K562 (cell line): ENCODE measurements around the gene MITF. TPM values are rescaled to one million over a fixed set of nuclear protein-coding genes. Genes with fewer than 3 reads are reported as not detected.

Source experiments
- ARID2 ChIP-seq: fragments of 450-650 bp; IDR thresholded peaks from 2 replicates; pipeline ENCODE4 v1.6.1; 2017; ENCODE audit warnings: antibody characterized with exemption, mild to moderate bottlenecking
- ATF2 ChIP-seq: sonication (generic); formaldehyde crosslinking; IDR thresholded peaks from 2 replicates; pipeline ENCODE4 v1.8.1; 2022; ENCODE audit warnings: missing genetic modification reagents
- CBFA2T3 ChIP-seq: fragments of 450-650 bp; IDR thresholded peaks from 2 replicates; pipeline ENCODE4 v1.6.1; 2017
- CC2D1A ChIP-seq: fragments of 450-650 bp; IDR thresholded peaks from 2 replicates; pipeline ENCODE4 v1.6.1; 2017; ENCODE audit warnings: mild to moderate bottlenecking
- FOS ChIP-seq: IDR thresholded peaks from 3 replicates; pipeline ENCODE4 v1.6.1; 2011; ENCODE audit not compliant: insufficient read length; ENCODE audit errors: extremely low read depth
- FOXK2 ChIP-seq, 2 experiments: fragments of 450-650 bp; IDR thresholded peaks in 1 of 2; conservative IDR thresholded peaks in 1 of 2; 2 replicates each; pipeline ENCODE4 v1.6.1; 2016; ENCODE audit warnings: low read depth in 2 of 2, mild to moderate bottlenecking in 1 of 2
- FOXP4 ChIP-seq: sonication (generic); formaldehyde crosslinking; IDR thresholded peaks from 2 replicates; pipeline ENCODE4 v1.8.0; 2022; ENCODE audit warnings: mild to moderate bottlenecking, missing genetic modification reagents, borderline replicate concordance
- HEY1 ChIP-seq: fragments of 250-450 bp; sonication (Bioruptor Pico); IDR thresholded peaks from 2 replicates; pipeline ENCODE4 v1.5.0; 2020; ENCODE audit warnings: mild to moderate bottlenecking, moderate library complexity, borderline replicate concordance
- HNRNPK ChIP-seq: fragments of 200-400 bp; formaldehyde crosslinking; IDR thresholded peaks from one replicate; pipeline ENCODE4 v1.6.1; 2018; ENCODE audit warnings: mild to moderate bottlenecking, low read depth, low read length; ENCODE audit not compliant: poor library complexity, severe bottlenecking
- HOMEZ ChIP-seq: fragments of 250-450 bp; sonication (Bioruptor Pico); IDR thresholded peaks from 2 replicates; pipeline ENCODE4 v1.4.0; 2020; ENCODE audit warnings: mild to moderate bottlenecking, moderate library complexity
- ILK ChIP-seq: fragments of 450-650 bp; IDR thresholded peaks from 2 replicates; pipeline ENCODE4 v1.6.1; 2016; ENCODE audit warnings: missing genetic modification characterization, low read depth, mild to moderate bottlenecking, missing compliant biosample characterization, moderate library complexity, borderline replicate concordance
- KDM4B ChIP-seq, 2 experiments: fragments of 450-650 bp in 1 of 2; sonication (generic) in 1 of 2; IDR thresholded peaks; 2 replicates each; pipeline ENCODE4 v1.6.1; 2016 to 2017; ENCODE audit warnings: borderline replicate concordance in 2 of 2, antibody characterized with exemption in 1 of 2, low read depth in 1 of 2, mild to moderate bottlenecking in 1 of 2
- KDM5B ChIP-seq: fragments of 200-600 bp; sonication (generic); IDR thresholded peaks from 2 replicates; pipeline ENCODE4 v1.6.1; 2012; ENCODE audit warnings: low read depth, mild to moderate bottlenecking, moderate library complexity, low read length, control low read depth, inconsistent platforms; ENCODE audit not compliant: insufficient replicate concordance
- MCM7 ChIP-seq, 2 experiments: fragments of 450-650 bp; IDR thresholded peaks; 2 replicates each; pipeline ENCODE4 v1.6.1; 2016 to 2018
- MTA3 ChIP-seq: fragments of 450-650 bp; formaldehyde crosslinking; IDR thresholded peaks from 2 replicates; pipeline ENCODE4 v1.6.1; 2017; ENCODE audit warnings: mild to moderate bottlenecking, borderline replicate concordance
- PML ChIP-seq: IDR thresholded peaks from 2 replicates; pipeline ENCODE4 v1.6.1; 2012; ENCODE audit warnings: low read length, inconsistent platforms
- RBM17 ChIP-seq: fragments of 200-400 bp; formaldehyde crosslinking; IDR thresholded peaks from 2 replicates; pipeline ENCODE4 v1.6.1; 2017; ENCODE audit warnings: low read depth, mild to moderate bottlenecking, low read length, borderline replicate concordance
- STAT5B ChIP-seq: fragments of 250-450 bp; sonication (Bioruptor Pico); IDR thresholded peaks from 2 replicates; pipeline ENCODE4 v1.8.0; 2021; ENCODE audit warnings: mild to moderate bottlenecking, inconsistent platforms
- ZBTB1 ChIP-seq: sonication (generic); formaldehyde crosslinking; IDR thresholded peaks from 2 replicates; pipeline ENCODE4 v1.8.1; 2023; ENCODE audit warnings: missing genetic modification reagents, low read depth, mild to moderate bottlenecking, borderline replicate concordance
- ZKSCAN1 ChIP-seq: fragments of 150-350 bp; IDR thresholded peaks from 2 replicates; pipeline ENCODE4 v1.6.1; 2016; ENCODE audit warnings: low read depth, low read length
- ZNF57 ChIP-seq: fragments of 450-650 bp; formaldehyde crosslinking; IDR thresholded peaks from 2 replicates; pipeline ENCODE4 v1.4.0; 2020; ENCODE audit warnings: mild to moderate bottlenecking, moderate library complexity
- ZNF639 ChIP-seq, 2 experiments: fragments of 200-800 bp in 1 of 2; sonication (Bioruptor generic) in 1 of 2; sonication (generic) in 1 of 2; formaldehyde crosslinking in 1 of 2; IDR thresholded peaks in 1 of 2; conservative IDR thresholded peaks in 1 of 2; 2 replicates each; pipeline versions ENCODE4 v1.5.0 to v1.6.1; 2016 to 2020; ENCODE audit warnings: missing compliant biosample characterization in 1 of 2, missing genetic modification characterization in 1 of 2, missing genetic modification reagents in 1 of 2
- ZNF830 ChIP-seq: fragments of 250-450 bp; sonication (Bioruptor Pico); IDR thresholded peaks from 2 replicates; pipeline ENCODE4 v1.5.0; 2021; ENCODE audit warnings: mild to moderate bottlenecking
- polyA plus RNA-seq, 8 experiments: library from polyadenylated mRNA; depleted of rRNA in 4 of 8; stranded (reverse) in 5 of 8; unstranded in 3 of 8; fragments of >200 nt; fragmentation: Nextera tagmentation in 2 of 8; fragmentation: Illumina TruSeq in 1 of 8; extraction: Ambion mirVana in 2 of 8; extraction: Trizol in 1 of 8; gene quantifications; 2 replicates each; pipeline versions ENCODE4 v1.2.1 to v1.2.3, GENCODE V29; 2011 to 2014; ENCODE audit warnings: inconsistent platforms in 1 of 8, missing spikeins in 1 of 8
- total RNA-seq, 7 experiments: library from RNA; depleted of rRNA in 6 of 7; stranded (reverse); fragments of >200 nt in 6 of 7; fragmentation: Illumina TruSeq in 2 of 7; extraction: Trizol in 2 of 7; gene quantifications; 2 replicates each; pipeline versions ENCODE4 v1.2.1 to v1.2.3, GENCODE V29; 2011 to 2021; ENCODE audit warnings: low replicate concordance in 1 of 7

The MITF gene
- total and polyA plus RNA-seq, 9 of the 15 experiments (the other 6 are each of a cell fraction or from before 2014, with no cell fraction given) = 5.6 to 14.9 (median 11.1) TPM

GRCh38 chr3:69791919-69792399 lies 52.7 kb downstream of the MITF start (continued):
- TF ChIP-seq KDM5B (no peak), MTA3 (peak; percentile 75), ZNF639 (CRISPR knock-in tag; conservative IDR thresholded peaks at IDR 0.05 in 1 of 2, IDR thresholded peaks at IDR 0.05 in 1 of 2) (peak in 1 of 2 experiments; percentile 63; a peak in 2 of 4 replicates), HNRNPK (no peak), ATF2 (CRISPR knock-in tag) (no peak), RBM17 (no peak), ZNF830 (CRISPR knock-in tag) (no peak), FOXP4 (CRISPR knock-in tag) (no peak), HOMEZ (no peak), CBFA2T3 (peak; percentile 97), STAT5B (CRISPR knock-in tag) (no peak), PML (peak; percentile 94), ILK (no peak), HEY1 (CRISPR knock-in tag) (no peak), MCM7 (IDR thresholded peaks at IDR 0.05) (no peak), ZKSCAN1 (no peak), ARID2 (peak; percentile 67; the same call in 1 of the 2 replicates), FOS (peak; percentile 1), KDM4B (IDR thresholded peaks at IDR 0.05; ENCODE audit: borderline replicate concordance in 2 of 2, low read depth in 1 of 2) (no peak), ZBTB1 (no peak), CC2D1A (peak; percentile 94), FOXK2 (conservative IDR thresholded peaks at IDR 0.05 in 1 of 2, IDR thresholded peaks at IDR 0.05 in 1 of 2; ENCODE audit: low read depth in 2 of 2) (peak; percentile 67 to 73), ZNF57 (CRISPR knock-in tag) (no peak)
